A549 treated with CpdA at 1 μM for 4 hours (cell line): ENCODE measurements around the gene BMPR1A. TPM values are rescaled to one million over a fixed set of nuclear protein-coding genes. Genes with fewer than 3 reads are reported as not detected.

Source experiments
- total RNA-seq: library from RNA; stranded (reverse); fragments of 200-300 nt; extraction: Qiagen RNA extraction; gene quantifications from 5 replicates; pipeline ENCODE4 v1.2.3, GENCODE V29; 2022; ENCODE audit warnings: low read depth

BMPR1A gene
- 19.1 to 27.1 TPM (median 24.6 TPM) in 5 replicates for total RNA-seq

GRCh38 chr10:86756511-86757112, at the start of gene BMPR1A:
TSS of gene BMPR1A (plus strand) at chr10:86756619. CDS start at chr10:86876019, 119,400 bp downstream.

GRCh38 chr10:86957471-86958115, 201.2 kb downstream of the BMPR1A start, which contains the start of gene MMRN2:
TSS of gene MMRN2 (minus strand) at chr10:86957615. CDS start at chr10:86957541, 74 bp downstream.

DNA sequence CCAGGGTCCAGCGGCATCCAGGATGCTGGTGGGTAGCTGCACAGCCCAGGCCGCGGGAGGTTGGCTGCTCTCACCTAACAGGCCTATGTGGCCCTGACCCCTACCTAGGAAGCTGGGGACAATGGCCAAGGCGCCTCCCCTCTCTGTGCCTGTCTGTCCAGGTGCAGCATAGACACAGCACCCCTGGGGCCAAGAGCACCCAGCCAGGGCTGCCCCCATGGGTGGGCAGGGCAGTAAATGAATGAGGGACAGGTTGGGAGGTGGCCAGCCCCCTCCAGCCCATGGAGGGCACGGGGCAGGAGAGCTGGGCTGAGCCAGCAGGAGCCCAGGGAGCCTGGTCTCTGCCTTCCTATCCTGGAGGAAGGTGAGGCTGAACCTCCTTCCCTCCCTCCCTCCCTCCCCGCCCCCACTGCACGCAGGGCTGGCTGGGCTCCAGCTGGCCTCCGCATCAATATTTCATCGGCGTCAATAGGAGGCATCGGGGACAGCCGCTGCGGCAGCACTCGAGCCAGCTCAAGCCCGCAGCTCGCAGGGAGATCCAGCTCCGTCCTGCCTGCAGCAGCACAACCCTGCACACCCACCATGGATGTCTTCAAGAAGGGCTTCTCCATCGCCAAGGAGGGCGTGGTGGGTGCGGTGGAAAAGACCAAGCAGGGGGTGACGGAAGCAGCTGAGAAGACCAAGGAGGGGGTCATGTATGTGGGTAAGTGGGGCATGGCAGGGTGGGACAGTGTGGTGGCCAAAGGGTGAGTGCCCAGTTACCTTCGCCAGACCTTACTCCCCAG, 201.9 kb downstream of the BMPR1A start, which contains the start of gene SNCG:
Gene SNCG (plus strand): TSS at position 484 of the 785 bp plus-strand sequence. CDS start 99 bp downstream, at position 583.

GRCh38 chr10:86968271-86968993, 212.0 kb downstream of the BMPR1A start, which contains the start of gene ADIRF:
TSS of gene ADIRF (plus strand) at chr10:86968482. CDS start at chr10:86968545, 63 bp downstream.

Other genes with a start within 250 kb of the BMPR1A start
- 14.8 to 18.2 TPM (median 16.6 TPM) in 5 replicates for gene WAPL, start 234.8 kb upstream of the BMPR1A start, total RNA-seq
- not detected in 5 replicates for gene OPN4, start 102.1 kb upstream of the BMPR1A start, total RNA-seq
- 0.02 to 0.13 TPM (median 0.06 TPM) in 3 of 5 replicates, not detected in the others for gene LDB3, start 88.1 kb upstream of the BMPR1A start, total RNA-seq
- gene MMRN2, start 201.0 kb downstream of the BMPR1A start, total RNA-seq, result 0.51 to 1.1 TPM (median 0.94 TPM) in 5 replicates
- gene SNCG, start 202.0 kb downstream of the BMPR1A start, total RNA-seq, result 8.7 to 13.7 TPM (median 12.7 TPM) in 5 replicates
- gene ADIRF, start 211.9 kb downstream of the BMPR1A start, total RNA-seq, result 0.16 to 0.49 TPM in 2 of 5 replicates, not detected in the others